SK-N-SH (cell line): Measurements from ENCODE around the gene BNIP5. TPM values are rescaled to one million over a fixed set of nuclear protein-coding genes. Genes with fewer than 3 reads are reported as not detected.

ENCODE experiments used
- CTCF ChIA-PET: fragments of 300-600, 350-600 bp; formaldehyde crosslinking; extraction: SDS; loops from one replicate; lab custom pipeline; 2021; lab: Yijun Ruan, JAX
- POLR2A ChIA-PET: fragments of 350-600 bp; sonication (Branson Sonifier 250); formaldehyde crosslinking; extraction: SDS; loops from one replicate; lab custom pipeline; 2020; ENCODE audit warnings: antibody characterized with exemption, inconsistent platforms; lab: Yijun Ruan, JAX
- DNase-seq: peaks from one replicate; pipeline ENCODE4 v3.0.0; 2012
- H2AFZ ChIP-seq: fragments of 200-600 bp; sonication (generic); 2 replicates; pipeline ENCODE4 v1.8.1; 2016; ENCODE audit warnings: antibody characterized with exemption, mild to moderate bottlenecking, low read depth
- H3F3A ChIP-seq: fragments of 200-600 bp; sonication (generic); replicated peaks from 2 replicates; pipeline ENCODE3; 2016; ENCODE audit warnings: antibody characterized with exemption, mild to moderate bottlenecking; ENCODE audit not compliant: insufficient read depth
- H3K27ac ChIP-seq, 2 experiments: fragments of 200-500 bp in 1 of 2; fragments of 200-600 bp in 1 of 2; sonication (Bioruptor generic) in 1 of 2; sonication (generic), shearing (Covaris generic) in 1 of 2; 2 replicates each; pipeline versions ENCODE4 v1.5.1 to v1.6.1; 2014 to 2016; ENCODE audit warnings: low read depth in 2 of 2, inconsistent platforms in 1 of 2, low read length in 1 of 2, mild to moderate bottlenecking in 1 of 2, mixed read lengths in 1 of 2
- H3K27me3 ChIP-seq: fragments of 200-600 bp; sonication (generic), shearing (Covaris generic); 2 replicates; pipeline ENCODE4 v1.6.1; 2016; ENCODE audit warnings: mixed run types; ENCODE audit not compliant: insufficient read depth
- H3K36me3 ChIP-seq, 2 experiments: fragments of 200-500 bp in 1 of 2; fragments of 200-600 bp in 1 of 2; sonication (Bioruptor generic) in 1 of 2; sonication (generic) in 1 of 2; replicated peaks in 1 of 2; 2 replicates each; pipeline versions ENCODE3 to v1.5.1; 2014 to 2016; ENCODE audit warnings: low read length in 1 of 2, mild to moderate bottlenecking in 1 of 2; ENCODE audit not compliant: insufficient read depth in 2 of 2, control insufficient read depth in 1 of 2
- H3K4me1 ChIP-seq, 2 experiments: fragments of 200-500 bp in 1 of 2; fragments of 200-600 bp in 1 of 2; sonication (Bioruptor generic) in 1 of 2; sonication (generic), shearing (Covaris generic) in 1 of 2; 2 replicates each; pipeline versions ENCODE4 v1.5.1 to v1.6.1; 2014 to 2016; ENCODE audit warnings: low read depth in 1 of 2, low read length in 1 of 2, mixed run types in 1 of 2; ENCODE audit not compliant: insufficient read depth in 2 of 2, control insufficient read depth in 1 of 2
- H3K4me2 ChIP-seq: fragments of 200-600 bp; sonication (generic), shearing (Covaris generic); 2 replicates; pipeline ENCODE4 v1.6.1; 2017; ENCODE audit warnings: mixed run types
- H3K4me3 ChIP-seq, 2 experiments: fragments of 200-500 bp in 1 of 2; fragments of 200-600 bp in 1 of 2; sonication (Bioruptor generic) in 1 of 2; sonication (generic), shearing (Covaris generic) in 1 of 2; 2 replicates each; pipeline versions ENCODE4 v1.5.1 to v1.8.1; 2014 to 2016; ENCODE audit warnings: low read depth in 2 of 2, inconsistent platforms in 1 of 2, low read length in 1 of 2, mild to moderate bottlenecking in 1 of 2, mixed read lengths in 1 of 2, moderate library complexity in 1 of 2
- H3K79me2 ChIP-seq: fragments of 200-600 bp; sonication (generic); 2 replicates; pipeline ENCODE4 v1.8.1; 2017; ENCODE audit warnings: mild to moderate bottlenecking; ENCODE audit not compliant: insufficient read depth
- H3K9ac ChIP-seq: fragments of 200-600 bp; sonication (generic); 2 replicates; pipeline ENCODE4 v1.6.1; 2017; ENCODE audit warnings: mixed run types
- H3K9me2 ChIP-seq: fragments of 200-600 bp; sonication (generic); 2 replicates; pipeline ENCODE4 v1.6.1; 2017; ENCODE audit warnings: mixed run types
- H3K9me3 ChIP-seq: fragments of 200-600 bp; sonication (generic); 2 replicates; pipeline ENCODE4 v1.6.1; 2017; ENCODE audit warnings: mixed run types, mild to moderate bottlenecking, moderate library complexity
- H4K20me1 ChIP-seq: fragments of 200-600 bp; sonication (generic); 2 replicates; pipeline ENCODE4 v1.6.1; 2017; ENCODE audit warnings: mild to moderate bottlenecking, mixed run types; ENCODE audit not compliant: insufficient read depth
- CHD2 ChIP-seq: fragments of 150-350 bp; IDR thresholded peaks from 2 replicates; pipeline ENCODE4 v1.6.1; 2018; ENCODE audit warnings: low read length; ENCODE audit not compliant: partially characterized antibody
- CTCF ChIP-seq: fragments of 200-600 bp; sonication (generic); IDR thresholded peaks from 2 replicates; pipeline ENCODE4 v1.6.1; 2017; ENCODE audit warnings: antibody characterized with exemption, mild to moderate bottlenecking, moderate library complexity
- ELF1 ChIP-seq: IDR thresholded peaks from 2 replicates; pipeline ENCODE4 v1.4.0; 2012
- FOSL2 ChIP-seq: IDR thresholded peaks from 2 replicates; pipeline ENCODE4 v1.4.0; 2012; ENCODE audit warnings: low read depth, mild to moderate bottlenecking, moderate library complexity, borderline replicate concordance
- FOXJ3 ChIP-seq: sonication (generic); formaldehyde crosslinking; IDR thresholded peaks from 2 replicates; pipeline ENCODE4 v1.5.1; 2020; ENCODE audit warnings: mild to moderate bottlenecking, missing genetic modification reagents
- IRF3 ChIP-seq: fragments of 150-350 bp; IDR thresholded peaks from 2 replicates; pipeline ENCODE4 v1.6.1; 2016; ENCODE audit warnings: mild to moderate bottlenecking, low read depth, low read length
- JUND ChIP-seq: IDR thresholded peaks from 2 replicates; pipeline ENCODE4 v1.4.0; 2012
- MXI1 ChIP-seq: IDR thresholded peaks from 2 replicates; pipeline ENCODE4 v1.6.1; 2012; ENCODE audit warnings: mild to moderate bottlenecking, low read depth, low read length, improper control_type of control experiment
- PBX3 ChIP-seq: IDR thresholded peaks from 2 replicates; pipeline ENCODE4; 2012
- RXRA ChIP-seq: IDR thresholded peaks from 2 replicates; pipeline ENCODE4 v1.4.0; 2012; ENCODE audit warnings: low read depth, mild to moderate bottlenecking, borderline replicate concordance
- TCF12 ChIP-seq: IDR thresholded peaks from 2 replicates; pipeline ENCODE4 v1.4.0; 2012
- USF1 ChIP-seq: IDR thresholded peaks from 2 replicates; pipeline ENCODE4 v1.4.0; 2012; ENCODE audit warnings: low read depth, borderline replicate concordance
- YY1 ChIP-seq: IDR thresholded peaks from 2 replicates; pipeline ENCODE4 v1.4.0; 2012; ENCODE audit warnings: low read depth, mild to moderate bottlenecking
- ZBTB33 ChIP-seq: IDR thresholded peaks from 2 replicates; pipeline ENCODE4 v1.4.0; 2012; ENCODE audit warnings: low read depth, borderline replicate concordance
- WGBS: methylation state at CpG from one replicate; pipeline ENCODE4 v1.1.6; 2017; ENCODE audit warnings: low lambda C conversion rate; 5-methylcytosine and 5-hydroxymethylcytosine counted together
- polyA plus RNA-seq, 3 experiments: library from polyadenylated mRNA; depleted of rRNA; stranded (reverse); fragments of >200 nt; gene quantifications; 2 replicates each; pipeline ENCODE4 v1.2.3, GENCODE V29; 2012

BNIP5 gene
- polyA plus RNA-seq, 1 of the 3 experiments (the other 2 are of a cell fraction): not detected

GRCh38 chr6:36381502-36382389, 45.1 kb upstream of the BNIP5 start:
- Histone ChIP-seq H3K36me3 (no peaks in the 10 kb centered on the region), H3K79me2 (no peaks in the 10 kb centered on the region), H4K20me1 (no peaks in the 10 kb centered on the region), H2AFZ (no peak overlapping the region), H3K9me2 (no peaks in the 10 kb centered on the region), H3K4me2 (no peak overlapping the region), H3K4me1 (peaks cover 0 to 6% of the 10 kb centered on the region in 2 experiments; a peak in 1 of 4 replicates), H3F3A (no peaks in the 10 kb centered on the region), H3K9me3 (no peaks in the 10 kb centered on the region), H3K4me3 (no peak overlapping the region), H3K9ac (no peak overlapping the region), H3K27me3 (no peaks in the 10 kb centered on the region), H3K27ac (no peak overlapping the region)
- TF ChIP-seq PBX3: no peak
- TF ChIP-seq IRF3: no peak
- TF ChIP-seq ELF1: no peak
- no peak for TF ChIP-seq RXRA
- TF ChIP-seq JUND: no peak
- ChIA-PET POLR2A (no interaction called here), CTCF (interaction anchor here (1.0 to 4.5 kb wide), 3 partner anchors 21 to 377 kb away, joined by 3 to 26 read pairs (median 4); no protein-coding TSS in a partner anchor)
- no peak for DNase-seq
- WGBS: 79% methylated on average over 9 of the region's 9 CpGs

- no peaks in the 10 kb centered on the region for H3K36me3 ChIP-seq
- no peaks in the 10 kb centered on the region for H3K9me3 ChIP-seq
- POLR2A ChIA-PET: no interaction called here
- TF ChIP-seq YY1: no peak
- no peak for TF ChIP-seq MXI1
- TF ChIP-seq FOXJ3 (CRISPR knock-in tag): no peak
- no peak for DNase-seq
- peaks cover 0 to 4% of the 10 kb centered on the region in 2 experiments; a peak in 1 of 4 replicates for H3K4me1 ChIP-seq
- H3K4me3 ChIP-seq: no peak overlapping the region
- H3K9ac ChIP-seq: no peak overlapping the region
- 57% methylated on average over 1 of the region's 4 CpGs for WGBS
- H4K20me1 ChIP-seq: no peaks in the 10 kb centered on the region
- CTCF ChIA-PET: interaction anchor here (1.0 to 4.5 kb wide), 3 partner anchors 19 to 379 kb away, joined by 3 to 26 read pairs (median 3); no protein-coding TSS in a partner anchor
- H3K79me2 ChIP-seq: no peaks in the 10 kb centered on the region
- no peaks in the 10 kb centered on the region for H3K27me3 ChIP-seq
- no peak overlapping the region for H3K4me2 ChIP-seq
- no peak overlapping the region for H3K27ac ChIP-seq
- H3K9me2 ChIP-seq: no peaks in the 10 kb centered on the region
- H2AFZ ChIP-seq: no peak overlapping the region
- H3F3A ChIP-seq: no peaks in the 10 kb centered on the region
These were observed 43.5 kb upstream of the BNIP5 start for GRCh38 chr6:36380166-36380565.

GRCh38 chr6:36378936-36379335, 42.2 kb upstream of the BNIP5 start:
- Histone ChIP-seq H3K4me1 (peaks cover 0 to 4% of the 10 kb centered on the region in 2 experiments; a peak in 1 of 4 replicates), H2AFZ (no peak overlapping the region), H3K9me2 (no peaks in the 10 kb centered on the region), H3K9me3 (no peaks in the 10 kb centered on the region), H3K79me2 (no peaks in the 10 kb centered on the region), H3K4me2 (no peak overlapping the region), H3F3A (no peaks in the 10 kb centered on the region), H3K27me3 (no peaks in the 10 kb centered on the region), H3K27ac (no peak overlapping the region), H3K36me3 (no peaks in the 10 kb centered on the region), H4K20me1 (no peaks in the 10 kb centered on the region), H3K9ac (no peak overlapping the region), H3K4me3 (no peak overlapping the region)
- 87% methylated on average over 10 of the region's 10 CpGs for WGBS
- DNase-seq: no peak
- POLR2A ChIA-PET: no interaction called here
- CTCF ChIA-PET: no interaction called here
- no peak for TF ChIP-seq TCF12
- no peak for TF ChIP-seq USF1
- no peak for TF ChIP-seq CHD2
- no peak for TF ChIP-seq YY1
- no peak for TF ChIP-seq ZBTB33
- TF ChIP-seq CTCF: no peak
- no peak for TF ChIP-seq ELF1
- TF ChIP-seq FOSL2: no peak
